Fibroblast of villous mesenchyme (primary cell): ENCODE measurements around the gene PAAF1. TPM values are rescaled to one million over a fixed set of nuclear protein-coding genes. Genes with fewer than 3 reads are reported as not detected.

Source experiments
- DNase-seq: peaks from one replicate; pipeline ENCODE4 v3.0.0-alpha.2; 2010; ENCODE audit warnings: low read depth
- H3K4me3 ChIP-seq: 2 replicates; pipeline ENCODE4 v1.5.1; 2011; ENCODE audit warnings: low read depth, mild to moderate bottlenecking, low read length
- total RNA-seq: library from RNA; depleted of rRNA; stranded (reverse); fragments of >200 nt; gene quantifications from 2 replicates; pipeline ENCODE4 v1.2.3, GENCODE V29; 2012
- TF ChIP-seq, protein P1 (sequence below): IDR thresholded peaks from 2 replicates; pipeline ENCODE4 v1.5.1; 2012; ENCODE audit warnings: low read depth, mild to moderate bottlenecking, low read length; ENCODE audit not compliant: insufficient read depth

PAAF1 gene
- total RNA-seq, 1 donor, result 6.9 TPM

DNA sequence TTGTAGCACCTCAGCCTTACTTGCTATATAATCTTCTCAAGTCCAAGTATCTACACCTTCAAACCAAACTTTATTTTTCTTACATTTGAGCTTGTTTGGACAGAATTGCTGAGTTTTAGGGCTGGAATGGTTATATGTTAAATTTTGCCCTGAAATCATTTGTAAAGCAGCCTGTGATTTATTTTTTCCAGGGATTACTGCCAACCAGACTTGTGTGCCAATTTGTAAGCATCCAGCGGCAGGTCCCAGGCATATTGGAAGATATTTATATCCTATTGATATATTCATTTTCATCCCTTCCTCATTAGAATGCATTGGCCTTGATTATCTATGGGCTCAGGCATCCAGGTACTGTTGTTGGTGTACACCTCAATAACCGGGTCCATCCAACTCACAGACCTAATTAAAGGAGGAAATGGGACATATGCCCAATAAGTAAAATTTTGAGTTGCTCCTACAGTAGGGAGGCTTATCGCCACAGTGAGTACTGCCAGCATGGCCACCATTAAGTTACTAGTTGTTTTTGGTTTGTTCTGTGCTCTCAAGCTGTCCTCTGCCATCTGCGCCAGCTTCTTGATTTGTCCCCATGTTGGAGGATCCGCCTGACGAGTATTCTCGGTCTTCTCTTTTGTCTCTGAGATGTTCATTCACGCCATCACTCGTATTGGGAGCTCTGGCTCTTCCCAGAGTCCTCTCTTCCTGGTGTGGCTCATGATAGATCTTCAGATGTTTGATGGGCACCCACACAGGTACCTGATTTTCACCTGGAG is 64.2 kb downstream of the PAAF1 start:
- TF ChIP-seq, protein P1, sequence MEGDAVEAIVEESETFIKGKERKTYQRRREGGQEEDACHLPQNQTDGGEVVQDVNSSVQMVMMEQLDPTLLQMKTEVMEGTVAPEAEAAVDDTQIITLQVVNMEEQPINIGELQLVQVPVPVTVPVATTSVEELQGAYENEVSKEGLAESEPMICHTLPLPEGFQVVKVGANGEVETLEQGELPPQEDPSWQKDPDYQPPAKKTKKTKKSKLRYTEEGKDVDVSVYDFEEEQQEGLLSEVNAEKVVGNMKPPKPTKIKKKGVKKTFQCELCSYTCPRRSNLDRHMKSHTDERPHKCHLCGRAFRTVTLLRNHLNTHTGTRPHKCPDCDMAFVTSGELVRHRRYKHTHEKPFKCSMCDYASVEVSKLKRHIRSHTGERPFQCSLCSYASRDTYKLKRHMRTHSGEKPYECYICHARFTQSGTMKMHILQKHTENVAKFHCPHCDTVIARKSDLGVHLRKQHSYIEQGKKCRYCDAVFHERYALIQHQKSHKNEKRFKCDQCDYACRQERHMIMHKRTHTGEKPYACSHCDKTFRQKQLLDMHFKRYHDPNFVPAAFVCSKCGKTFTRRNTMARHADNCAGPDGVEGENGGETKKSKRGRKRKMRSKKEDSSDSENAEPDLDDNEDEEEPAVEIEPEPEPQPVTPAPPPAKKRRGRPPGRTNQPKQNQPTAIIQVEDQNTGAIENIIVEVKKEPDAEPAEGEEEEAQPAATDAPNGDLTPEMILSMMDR, result no peak
- H3K4me3 ChIP-seq, result no peak overlapping the region
- DNase-seq, result no peak

DNA sequence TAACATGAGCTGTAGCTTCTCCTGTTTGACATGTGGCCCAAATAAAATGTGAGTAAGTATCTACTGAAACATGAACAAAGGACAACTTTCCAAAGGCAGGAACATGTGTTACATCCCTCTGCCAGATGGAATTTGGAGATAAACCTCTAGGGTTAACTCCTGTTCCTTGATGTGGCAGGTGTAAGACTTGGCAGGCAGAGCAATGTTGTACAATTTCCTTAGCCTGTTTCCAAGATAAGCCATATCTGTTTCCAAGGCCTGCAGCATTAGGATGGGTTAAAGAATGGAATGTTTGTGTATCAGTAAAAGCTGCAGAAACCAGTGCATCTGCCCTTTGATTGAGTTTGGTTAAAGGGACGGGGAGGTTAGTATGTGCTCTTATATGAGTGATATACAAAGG is 65.2 kb downstream of the PAAF1 start:
- no peak overlapping the region for H3K4me3 ChIP-seq
- DNase-seq, result no peak
- TF ChIP-seq, protein P1, result no peak

DNA sequence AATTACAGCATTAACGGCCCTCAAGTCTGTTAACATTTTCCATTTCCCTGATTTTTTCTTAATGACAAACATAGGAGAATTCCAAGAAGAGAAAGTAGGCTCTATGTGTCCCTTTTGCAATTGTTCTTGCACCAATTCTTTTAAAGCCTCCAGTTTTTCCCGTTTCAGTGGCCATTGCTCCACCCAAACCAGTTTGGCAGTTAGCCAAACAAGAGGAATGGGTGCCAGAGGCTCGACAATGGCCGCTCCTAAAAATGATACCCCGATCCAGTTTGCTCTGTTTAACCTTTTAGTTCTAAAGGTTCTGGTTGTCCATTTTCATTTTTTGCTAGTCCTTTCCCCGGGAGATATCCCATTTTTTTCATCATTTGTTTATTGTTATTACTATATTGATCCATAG is 67.3 kb downstream of the PAAF1 start:
- H3K4me3 ChIP-seq, result no peak overlapping the region
- DNase-seq, result no peak
- TF ChIP-seq, protein P1, result no peak

DNA sequence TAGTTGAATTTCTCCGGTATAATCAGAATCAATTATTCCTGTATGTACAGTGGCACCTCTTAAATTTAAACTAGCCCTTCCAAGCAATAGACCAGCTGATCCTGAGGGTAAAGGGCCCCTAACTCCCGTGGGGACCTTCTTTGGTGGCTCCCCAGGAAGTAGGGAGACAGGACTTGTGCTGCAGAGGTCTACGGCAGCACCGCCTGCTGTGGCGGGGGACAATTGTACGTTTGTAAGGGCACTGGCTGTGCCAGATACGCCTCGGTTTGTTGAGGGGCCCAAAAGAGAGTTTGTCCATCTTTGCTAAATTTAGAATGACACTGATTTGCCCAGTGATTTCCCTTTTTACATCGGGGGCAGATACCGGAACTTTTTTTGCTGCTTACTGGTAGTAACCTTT is 68.1 kb downstream of the PAAF1 start:
- no peak overlapping the region for H3K4me3 ChIP-seq
- DNase-seq, result no peak
- TF ChIP-seq, protein P1, result no peak

DNA sequence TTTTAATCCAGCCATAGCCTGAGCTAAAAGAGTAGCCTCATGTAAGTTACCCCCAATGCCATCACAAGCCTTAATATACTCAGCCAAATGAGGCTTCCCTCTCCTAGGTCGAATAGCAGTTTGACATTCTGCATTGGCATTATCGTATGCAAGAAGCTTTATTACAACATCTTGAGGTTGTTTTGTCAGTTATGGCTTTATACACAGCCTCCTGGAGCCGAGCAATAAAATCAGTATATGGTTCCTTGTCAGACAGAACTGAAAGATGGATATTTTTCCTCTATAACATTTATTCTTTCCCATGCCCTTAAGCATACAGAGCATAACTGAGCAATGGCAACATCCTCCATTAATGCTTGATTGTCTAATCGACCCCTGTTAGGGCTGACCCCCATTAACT is 68.6 kb downstream of the PAAF1 start:
- H3K4me3 ChIP-seq, result no peak overlapping the region
- TF ChIP-seq, protein P1, result no peak
- DNase-seq, result no peak

DNA sequence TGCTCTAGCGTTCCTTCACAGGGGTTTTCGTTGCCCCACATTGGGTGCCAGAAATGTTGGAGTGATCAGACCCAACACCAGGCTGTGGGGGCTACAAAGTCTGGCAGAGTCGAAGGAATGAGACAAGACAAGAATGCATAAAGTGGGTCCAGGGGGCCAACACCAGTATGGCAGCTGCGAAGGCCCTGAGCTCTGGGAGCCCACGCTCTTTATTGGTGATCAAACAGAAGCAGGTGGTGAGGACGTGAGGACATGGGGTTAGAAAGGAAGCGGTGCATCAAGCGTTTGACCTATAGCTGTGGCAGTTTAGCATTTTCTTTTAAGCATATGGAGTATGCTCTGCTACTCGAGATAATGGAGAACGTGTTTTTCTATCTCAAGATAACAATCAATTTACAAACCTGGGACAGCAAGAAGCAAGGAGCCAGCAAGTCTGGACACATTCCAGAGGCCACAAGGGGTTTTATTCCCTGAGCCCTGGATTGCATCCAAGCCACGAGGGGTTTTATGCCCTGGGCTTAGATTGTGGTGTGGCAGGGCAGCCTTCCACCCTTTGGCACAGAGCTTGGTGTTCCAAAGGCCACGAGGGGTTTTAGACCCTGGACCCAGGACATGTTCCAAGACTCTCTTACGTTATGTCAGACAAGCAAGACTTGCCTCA is 70.1 kb downstream of the PAAF1 start:
- H3K4me3 ChIP-seq, result no peak overlapping the region
- TF ChIP-seq, protein P1, result no peak
- DNase-seq, result no peak
